ENCODE data around the gene POU5F1. TPM values are rescaled to one million over a fixed set of nuclear protein-coding genes. Genes with fewer than 3 reads are reported as not detected.

The POU5F1 gene
- total and polyA plus RNA-seq, 7 donors: 0.22 to 0.89 (median 0.31) TPM; not detected in 1

DNA sequence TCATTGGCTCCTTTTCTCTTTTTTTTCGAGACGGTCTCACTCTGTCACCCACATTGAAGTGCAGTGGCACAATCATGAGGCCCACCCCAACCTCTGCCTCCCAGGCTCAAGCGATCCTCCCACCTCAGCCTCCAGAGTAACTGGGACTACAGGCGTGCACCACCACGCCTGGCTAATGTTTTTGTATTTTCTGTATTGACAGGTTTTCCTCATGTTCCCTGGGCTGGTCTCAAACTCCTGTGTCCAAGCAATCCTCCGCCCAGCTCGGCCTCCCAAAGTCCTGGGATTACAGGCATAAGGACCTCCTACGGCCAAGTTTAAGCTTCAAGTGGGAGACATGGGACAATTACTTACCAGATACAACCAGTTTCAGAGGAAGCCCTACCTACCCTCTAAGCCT, 9.4 kb upstream of the POU5F1 start:
- no peak overlapping the region for H3K27ac ChIP-seq
- H3K4me1 ChIP-seq: no peaks in the 10 kb centered on the region
- intact Hi-C loops (cut with DNase I): no loop called here
- WGBS, 3 donors: 95 to 98% (median 96%) methylated on average over 8 of the region's 8 CpGs
- H3K27me3 ChIP-seq (ENCODE audit: insufficient read depth in 3 of 3, low read length in 2 of 3): no peaks in the 10 kb centered on the region
- TF ChIP-seq CTCF (IDR thresholded peaks at IDR 0.05): no peak
- H3K36me3 ChIP-seq (ENCODE audit: insufficient read depth in 1 of 2, low read depth in 1 of 2): no peaks in the 10 kb centered on the region
- no peaks in the 10 kb centered on the region for H3K9me3 ChIP-seq
- peak overlapping the region; percentile 52 for H3K4me3 ChIP-seq
- DNase-seq (no peak), ATAC-seq (no peak)

DNA sequence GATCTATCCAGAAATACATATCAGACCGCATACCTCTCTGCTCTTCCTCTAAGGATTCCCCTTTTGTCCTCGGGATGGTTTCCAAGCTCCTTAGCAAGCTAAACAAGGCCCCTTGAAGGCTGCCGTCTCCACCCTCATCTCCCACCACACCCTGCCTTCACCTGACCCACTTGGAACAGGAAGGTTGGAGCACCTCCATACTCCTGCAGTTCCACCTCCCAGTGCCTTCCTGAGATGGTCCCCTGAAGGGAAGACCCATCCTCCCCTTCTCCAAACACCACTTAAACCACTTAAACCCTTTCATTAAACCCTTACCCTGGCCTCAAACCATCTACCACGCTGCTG, 8.5 kb upstream of the POU5F1 start:
- no peaks in the 10 kb centered on the region for H3K9me3 ChIP-seq
- H3K27ac ChIP-seq: no peak overlapping the region
- no peak for TF ChIP-seq CTCF (IDR thresholded peaks at IDR 0.05)
- ATAC-seq: no peak
- no peaks in the 10 kb centered on the region for H3K27me3 ChIP-seq (ENCODE audit: insufficient read depth in 3 of 3, low read length in 2 of 3)
- no peak for DNase-seq
- H3K4me1 ChIP-seq: no peaks in the 10 kb centered on the region
- intact Hi-C loops (cut with DNase I): no loop called here
- WGBS, 3 donors: 59 to 81% (median 67%) methylated on average over 4 of the region's 4 CpGs
- no peaks in the 10 kb centered on the region for H3K36me3 ChIP-seq (ENCODE audit: insufficient read depth in 1 of 2, low read depth in 1 of 2)
- H3K4me3 ChIP-seq: no peak overlapping the region

GRCh38 chr6:31178143-31179041, 7.9 kb upstream of the POU5F1 start:
- intact Hi-C loops (cut with DNase I): no loop called here
- Histone ChIP-seq H3K36me3 (ENCODE audit: insufficient read depth in 1 of 2, low read depth in 1 of 2) (no peaks in the 10 kb centered on the region), H3K27ac (no peak overlapping the region), H3K27me3 (ENCODE audit: insufficient read depth in 3 of 3, low read length in 2 of 3) (no peaks in the 10 kb centered on the region), H3K4me3 (no peak overlapping the region), H3K4me1 (no peaks in the 10 kb centered on the region), H3K9me3 (no peaks in the 10 kb centered on the region)
- DNase-seq (no peak), ATAC-seq (no peak)
- no peak for TF ChIP-seq CTCF (IDR thresholded peaks at IDR 0.05)
- WGBS, 3 donors: 61 to 78% (median 74%) methylated on average over 8 of the region's 8 CpGs

- no peak for ATAC-seq
- 58 to 66% (median 64%) methylated on average over 3 of the region's 3 CpGs for WGBS, 3 donors
Measured at GRCh38 chr6:31175971-31176370, 5.5 kb upstream of the POU5F1 start.

More at GRCh38 chr6:31175971-31176370, 5.5 kb upstream of the POU5F1 start:
- Histone ChIP-seq H3K27ac (no peak overlapping the region), H3K27me3 (ENCODE audit: insufficient read depth in 3 of 3, low read length in 2 of 3) (no peaks in the 10 kb centered on the region), H3K9me3 (no peaks in the 10 kb centered on the region), H3K4me3 (no peak overlapping the region), H3K4me1 (no peaks in the 10 kb centered on the region), H3K36me3 (ENCODE audit: insufficient read depth in 1 of 2, low read depth in 1 of 2) (no peaks in the 10 kb centered on the region)
- intact Hi-C loops (cut with DNase I): no loop called here
- no peak for TF ChIP-seq CTCF (IDR thresholded peaks at IDR 0.05)
- DNase-seq: no peak
